GM19455 (cell line): ENCODE results near the gene CREB3L1.

ENCODE experiments used
- ATAC-seq: cut with Tn5 transposase; IDR thresholded peaks from one replicate; pipeline ENCODE4 v1.9.1; 2021; ENCODE audit not compliant: unreplicated experiment

The CREB3L1 gene

GRCh38 chr11:46277622-46278386 is at the start of gene CREB3L1:
Gene CREB3L1 (plus strand): TSS chr11:46277662. CDS start chr11:46278112, 450 bp downstream.
- no peak for ATAC-seq

DNA sequence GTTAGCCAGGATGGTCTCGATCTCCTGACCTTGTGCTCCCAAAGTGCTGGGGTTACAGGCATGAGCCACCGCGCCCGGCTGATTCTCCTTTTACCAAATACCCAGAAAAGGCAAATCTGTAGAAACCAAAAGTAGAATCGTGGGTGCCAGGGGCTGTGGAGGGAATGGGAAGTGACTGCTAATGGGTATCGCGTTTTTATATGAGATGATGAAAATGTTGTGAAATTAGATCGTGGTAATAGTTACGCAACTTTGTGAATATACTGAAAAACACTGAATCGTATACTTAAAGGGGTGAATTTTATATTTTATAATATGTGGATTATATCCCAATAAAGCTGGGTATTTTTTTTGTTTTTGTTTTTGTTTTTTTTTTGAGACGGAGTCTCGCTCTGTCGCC is 48.2 kb upstream of the CREB3L1 start:
- ATAC-seq = no peak

DNA sequence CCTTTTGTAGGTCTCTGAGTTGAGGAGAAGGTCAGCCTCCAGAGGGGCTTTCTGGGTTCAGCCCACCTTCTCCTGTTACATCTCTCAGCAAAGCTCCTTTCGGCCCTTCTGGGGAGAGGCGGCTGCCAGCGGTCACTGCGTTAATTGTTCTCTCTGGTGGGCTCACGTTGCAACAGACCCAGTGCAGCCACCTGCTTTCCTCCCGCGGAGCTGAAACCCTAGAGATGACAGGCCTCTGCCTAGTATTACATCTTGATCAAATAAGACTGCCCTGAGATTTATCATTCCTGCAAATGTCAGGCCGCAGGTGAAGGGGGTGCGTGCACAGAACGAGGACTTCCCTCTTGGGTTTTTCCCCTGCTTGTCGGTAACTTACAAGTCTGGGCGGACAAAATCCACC is 43.2 kb upstream of the CREB3L1 start:
- ATAC-seq = no peak

GRCh38 chr11:46235777-46236688 is 41.4 kb upstream of the CREB3L1 start:
- no peak for ATAC-seq

GRCh38 chr11:46236918-46237247 is 40.6 kb upstream of the CREB3L1 start:
- ATAC-seq = no peak

DNA sequence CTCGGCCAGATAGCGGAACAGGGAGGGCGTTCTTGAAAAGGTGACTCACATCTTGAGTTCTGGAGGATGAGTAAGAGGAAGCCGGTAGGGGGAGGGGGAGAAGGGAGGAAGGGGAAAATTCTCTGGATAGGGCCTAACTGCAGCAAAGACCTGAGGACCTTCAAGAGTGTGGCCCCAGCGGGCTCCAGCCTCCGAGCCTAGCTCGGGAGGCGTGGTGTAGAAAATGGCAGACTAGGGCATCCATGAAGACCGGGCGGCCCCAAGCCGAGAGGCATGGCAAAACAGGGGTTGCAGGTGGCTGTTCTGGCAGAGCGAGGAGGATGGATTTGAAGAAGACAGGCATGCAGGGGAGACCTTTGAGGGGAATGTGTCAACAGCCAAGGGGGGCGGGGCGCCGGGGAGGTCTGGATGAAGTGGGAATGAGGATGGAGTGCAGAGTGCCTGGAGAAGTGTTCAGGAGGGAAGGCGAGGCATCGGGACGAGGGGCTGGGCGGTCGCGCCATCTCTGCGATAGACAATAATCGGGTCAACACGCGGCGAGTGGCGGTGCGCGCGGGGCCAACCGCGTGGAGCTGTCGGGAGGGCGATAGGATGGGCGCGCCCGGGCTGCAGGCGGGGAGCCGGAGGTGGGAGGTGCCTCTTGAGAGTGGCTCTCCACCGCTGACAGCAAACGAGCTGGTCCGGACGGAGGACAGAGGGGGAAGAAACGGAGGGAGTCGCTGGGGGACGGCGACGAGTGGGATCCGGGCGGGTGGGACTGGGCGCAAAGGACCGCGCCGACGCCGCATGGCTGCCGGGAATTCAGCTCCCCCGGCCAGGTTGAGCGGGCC is 40.0 kb upstream of the CREB3L1 start:
- no peak for ATAC-seq

DNA sequence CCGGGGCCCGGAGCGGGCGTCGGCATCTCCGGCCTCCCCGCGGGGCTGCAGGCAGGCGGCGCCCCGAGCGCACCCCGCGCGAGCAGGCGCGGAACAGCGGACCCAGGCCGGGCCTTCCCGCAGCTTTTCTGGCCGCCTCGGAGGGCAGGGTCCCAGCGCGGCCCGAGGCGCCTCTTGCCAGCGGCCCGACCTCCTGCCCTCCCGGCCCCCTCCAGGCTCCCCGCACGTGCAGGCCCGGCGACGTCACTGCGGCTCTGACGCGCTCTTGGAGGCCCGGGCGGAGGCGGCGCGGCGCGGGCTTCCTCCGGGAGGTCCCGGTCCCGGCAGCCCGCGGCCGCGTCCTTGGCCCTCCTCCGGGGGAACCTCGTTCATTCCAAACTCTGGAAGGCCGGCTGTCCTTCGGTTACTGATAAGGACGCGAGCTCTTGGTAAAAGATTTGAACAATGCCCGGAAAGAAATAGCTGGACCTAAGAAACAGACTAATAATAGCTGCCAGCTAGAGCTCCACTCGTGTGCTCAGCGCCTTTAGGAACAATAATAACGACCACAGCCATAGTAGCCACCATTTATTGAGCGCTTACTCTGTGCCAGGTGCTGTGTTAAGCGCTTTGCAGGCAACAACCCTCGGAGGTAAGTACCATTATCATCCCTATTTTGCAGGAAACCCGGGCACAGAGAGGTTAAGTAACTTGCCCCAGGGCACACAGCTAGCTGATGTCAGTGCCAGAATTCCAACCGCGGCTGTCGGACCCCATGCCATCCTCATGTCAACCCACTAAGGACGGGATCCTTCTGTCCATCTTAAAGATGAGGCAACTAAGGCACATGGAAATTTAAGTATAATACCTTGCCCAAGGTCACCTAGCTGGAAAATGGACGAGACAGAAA is 39.1 kb upstream of the CREB3L1 start:
- ATAC-seq = peak; percentile 42

- ATAC-seq = peak; percentile 64
Observed at GRCh38 chr11:46238967-46239800, 38.3 kb upstream of the CREB3L1 start.

DNA sequence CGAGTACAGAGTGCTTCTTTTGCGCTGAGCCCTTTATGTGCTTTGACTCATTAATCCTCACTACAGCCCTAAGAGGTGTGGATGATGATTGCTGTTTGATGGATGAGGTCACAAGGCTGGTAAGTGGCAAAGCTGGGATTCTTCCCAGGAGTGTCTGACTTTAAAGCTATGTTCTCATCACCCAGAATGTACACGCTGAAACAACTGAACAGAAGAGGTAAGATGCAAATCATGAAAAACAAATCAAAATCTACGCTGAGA is 37.7 kb upstream of the CREB3L1 start:
- ATAC-seq = no peak

DNA sequence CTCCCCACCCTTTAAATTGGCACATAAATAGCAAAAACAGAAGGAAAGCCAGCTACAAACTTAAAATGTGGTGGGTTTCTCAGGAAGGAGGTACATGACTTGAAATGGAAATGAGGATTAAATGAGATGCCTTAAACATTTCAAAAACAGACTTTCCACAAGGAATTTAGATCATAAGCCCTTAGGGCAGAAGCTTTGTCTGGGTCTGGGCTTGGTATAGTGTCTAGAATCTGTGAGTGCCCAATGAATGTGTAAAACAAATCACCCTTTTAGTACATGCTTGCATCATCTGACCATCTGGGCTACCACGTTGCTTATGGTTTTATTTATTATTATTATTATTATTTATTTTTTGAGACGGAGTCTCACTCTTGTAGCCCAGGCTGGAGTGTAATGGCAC is 37.1 kb upstream of the CREB3L1 start:
- ATAC-seq = no peak

- no peak for ATAC-seq
Observed at GRCh38 chr11:46240861-46241260, 36.6 kb upstream of the CREB3L1 start.

- ATAC-seq = no peak
Observed at GRCh38 chr11:46242041-46242951, 35.2 kb upstream of the CREB3L1 start.

DNA sequence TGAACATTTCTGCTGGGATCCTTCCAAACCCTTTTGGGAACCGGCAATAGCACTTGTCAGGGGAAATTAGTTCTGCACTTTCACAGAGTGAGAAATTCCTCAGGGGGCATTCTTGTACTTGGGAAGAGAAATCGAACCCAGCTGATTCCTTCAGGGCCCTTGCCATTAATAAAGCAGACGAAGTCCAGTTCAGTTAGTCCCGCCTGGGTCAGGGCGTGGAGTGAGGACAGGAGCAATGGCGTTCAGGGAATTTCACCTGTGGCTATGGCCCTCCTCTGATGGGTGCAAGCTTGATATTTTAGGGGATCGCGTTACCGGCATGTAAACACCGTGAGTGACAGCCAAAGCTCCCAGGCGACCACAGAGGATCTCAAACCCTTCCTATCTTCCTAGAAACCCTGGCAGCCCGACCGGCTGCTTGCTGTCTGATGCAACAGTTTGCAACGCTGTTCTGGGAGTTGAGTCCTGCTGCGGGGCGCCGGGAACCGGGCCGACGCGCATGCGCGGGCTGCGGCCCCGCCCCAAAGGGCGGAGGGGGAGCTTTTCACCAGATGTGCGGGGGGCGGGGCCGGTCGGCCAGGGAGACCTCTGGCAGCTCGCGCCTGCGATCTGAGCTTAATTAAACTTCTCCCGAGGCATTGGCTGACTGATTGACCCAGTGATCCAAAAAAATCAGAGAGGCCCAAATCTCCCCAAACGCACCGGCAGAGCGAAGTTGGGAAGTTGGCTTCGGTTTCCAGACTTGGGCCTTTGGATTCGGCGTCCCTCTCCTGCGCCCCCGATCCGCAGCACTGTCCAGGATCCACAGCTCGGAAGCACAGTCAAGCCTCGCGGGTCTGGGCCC is 34.3 kb upstream of the CREB3L1 start:
- peak; percentile 71 for ATAC-seq

DNA sequence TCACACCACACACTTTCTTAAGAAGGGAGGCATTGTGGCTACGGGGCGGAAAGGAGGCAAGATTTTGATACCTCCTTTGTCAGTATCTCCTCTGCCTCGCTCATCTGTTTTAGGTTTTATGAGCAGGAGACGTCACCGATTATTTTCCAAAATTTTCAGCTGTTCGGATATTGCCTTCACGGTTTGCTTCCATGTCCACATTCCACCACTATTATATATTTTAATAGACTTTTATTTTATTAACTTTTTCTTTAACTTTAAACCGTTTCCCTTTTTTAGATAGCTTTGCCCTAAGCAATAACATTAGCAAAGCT is 33.7 kb upstream of the CREB3L1 start:
- ATAC-seq = no peak

DNA sequence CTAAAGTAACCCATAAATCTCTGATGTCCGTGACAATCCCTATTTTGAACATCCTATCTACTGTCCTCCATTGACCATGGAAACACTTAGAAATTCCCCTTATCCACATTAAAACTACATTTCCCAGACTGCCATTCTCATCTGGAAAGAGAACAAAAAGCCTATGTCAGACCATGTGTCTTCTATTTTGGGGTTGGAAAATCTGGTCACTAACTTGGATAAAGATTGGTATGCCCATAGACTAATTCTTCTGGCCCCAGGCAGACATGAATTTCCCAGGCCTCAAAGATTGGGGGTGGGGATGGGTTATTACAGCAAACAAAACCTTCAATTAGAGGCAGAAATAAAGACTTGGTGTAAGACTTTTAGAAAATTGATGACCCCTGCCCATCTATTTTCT is 30.9 kb upstream of the CREB3L1 start:
- no peak for ATAC-seq

GRCh38 chr11:46247090-46247489 is 30.4 kb upstream of the CREB3L1 start:
- no peak for ATAC-seq

GRCh38 chr11:46247659-46248058 is 29.8 kb upstream of the CREB3L1 start:
- ATAC-seq = no peak
